GM23338 (cell line): ENCODE results near the gene SNX30. TPM values are rescaled to one million over a fixed set of nuclear protein-coding genes. Genes with fewer than 3 reads are reported as not detected.
A peak's percentile ranks its signal among the peaks of the same experiment; 100 is the strongest.

ENCODE experiments used
- ATAC-seq: fragments of 200-7000 bp; cut with Tn5 transposase; 3 replicates; pipeline ENCODE4 v1.9.1; 2020
- DNase-seq: peaks from one replicate; pipeline ENCODE4 v3.0.0-alpha.2; 2015; ENCODE audit warnings: low spot score
- H2AFZ ChIP-seq: fragments of 200-600 bp; sonication (generic); 2 replicates; pipeline ENCODE4 v1.8.0; 2016; ENCODE audit warnings: antibody characterized with exemption, mild to moderate bottlenecking, moderate library complexity
- H3F3A ChIP-seq: fragments of 200-600 bp; sonication (generic); replicated peaks from 2 replicates; pipeline ENCODE4 v1.8.0; 2017; ENCODE audit warnings: antibody characterized with exemption, mixed run types, low read depth
- H3K27ac ChIP-seq: fragments of 200-600 bp; sonication (generic); 2 replicates; pipeline ENCODE4 v1.6.1; 2016; ENCODE audit warnings: low read depth
- H3K27me3 ChIP-seq: fragments of 200-600 bp; sonication (generic); 2 replicates; pipeline ENCODE4 v1.8.0; 2016; ENCODE audit warnings: mild to moderate bottlenecking, mixed run types, moderate library complexity; ENCODE audit not compliant: insufficient read depth
- H3K36me3 ChIP-seq: fragments of 200-600 bp; sonication (generic); 2 replicates; pipeline ENCODE4 v1.8.0; 2016; ENCODE audit warnings: mild to moderate bottlenecking; ENCODE audit not compliant: insufficient read depth
- H3K4me1 ChIP-seq: fragments of 200-600 bp; sonication (generic); 2 replicates; pipeline ENCODE4 v1.8.0; 2016; ENCODE audit warnings: mild to moderate bottlenecking, moderate library complexity; ENCODE audit not compliant: insufficient read depth
- H3K4me2 ChIP-seq: fragments of 200-600 bp; sonication (generic); 2 replicates; pipeline ENCODE4 v1.7.1; 2017; ENCODE audit warnings: mixed run types
- H3K4me3 ChIP-seq: fragments of 200-600 bp; sonication (generic); 2 replicates; pipeline ENCODE4 v1.6.1; 2016; ENCODE audit warnings: mixed run types
- H3K79me2 ChIP-seq: fragments of 200-600 bp; sonication (generic); replicated peaks from 2 replicates; pipeline ENCODE4 v1.8.0; 2017; ENCODE audit warnings: mild to moderate bottlenecking; ENCODE audit not compliant: insufficient read depth
- H3K9me2 ChIP-seq: fragments of 200-600 bp; sonication (generic); 2 replicates; pipeline ENCODE4 v1.8.0; 2017; ENCODE audit not compliant: insufficient read depth
- H4K20me1 ChIP-seq: fragments of 200-600 bp; sonication (generic); replicated peaks from 2 replicates; pipeline ENCODE4 v1.8.0; 2017; ENCODE audit warnings: mild to moderate bottlenecking; ENCODE audit not compliant: insufficient read depth
- H3K27ac Mint-ChIP-seq: 2 replicates; pipeline ENCODE4 v1.8.0; 2020; ENCODE audit warnings: inconsistent platforms, mild to moderate bottlenecking, moderate library complexity, mixed read lengths
- H3K27me3 Mint-ChIP-seq: 3 replicates; pipeline ENCODE4 v1.8.0; 2022; ENCODE audit warnings: low read depth, mild to moderate bottlenecking, moderate library complexity, mixed read lengths, inconsistent platforms; ENCODE audit not compliant: insufficient read depth, poor library complexity
- H3K36me3 Mint-ChIP-seq: 3 replicates; pipeline ENCODE4 v1.8.0; 2021; ENCODE audit warnings: low read depth, mild to moderate bottlenecking, inconsistent platforms, moderate library complexity, mixed read lengths
- H3K4me1 Mint-ChIP-seq: 3 replicates; pipeline ENCODE4 v1.8.0; 2020; ENCODE audit warnings: mild to moderate bottlenecking, inconsistent platforms, mixed read lengths
- H3K4me3 Mint-ChIP-seq: 3 replicates; pipeline ENCODE4 v1.8.0; 2021; ENCODE audit warnings: moderate library complexity, mild to moderate bottlenecking, inconsistent platforms, mixed read lengths
- H3K9me3 Mint-ChIP-seq: 3 replicates; pipeline ENCODE4 v1.8.0; 2020; ENCODE audit warnings: moderate library complexity, mild to moderate bottlenecking, inconsistent platforms, mixed read lengths
- CREB1 ChIP-seq: fragments of 250-450 bp; sonication (Bioruptor Pico); IDR thresholded peaks from 2 replicates; pipeline ENCODE4 v1.5.0; 2020; ENCODE audit warnings: low read depth, mild to moderate bottlenecking, moderate library complexity
- CTCF ChIP-seq, 2 experiments: fragments of 200-600 bp in 1 of 2; sonication (generic) in 1 of 2; conservative IDR thresholded peaks; 2 replicates each; pipeline versions ENCODE4 v1.5.1 to v1.6.1; 2016 to 2017; ENCODE audit warnings: antibody characterized with exemption in 2 of 2, low read depth in 2 of 2, mild to moderate bottlenecking in 2 of 2, moderate library complexity in 1 of 2
- EZH2 ChIP-seq: fragments of 200-600 bp; sonication (generic); IDR thresholded peaks from one replicate; pipeline ENCODE4 v1.8.0; 2017; ENCODE audit warnings: antibody characterized with exemption, mild to moderate bottlenecking, low read depth; ENCODE audit not compliant: unreplicated experiment
- ZNF331 ChIP-seq: fragments of 250-450 bp; sonication (Bioruptor Pico); IDR thresholded peaks from 2 replicates; pipeline ENCODE4 v1.5.0; 2020; ENCODE audit warnings: low read depth, mild to moderate bottlenecking, moderate library complexity
- ZNF462 ChIP-seq: fragments of 250-450 bp; sonication (Bioruptor Pico); IDR thresholded peaks from 2 replicates; pipeline ENCODE4 v1.5.0; 2020; ENCODE audit warnings: mild to moderate bottlenecking, moderate library complexity
- polyA plus RNA-seq: library from polyadenylated mRNA; unstranded; fragments of >200 nt; fragmentation: Nextera tagmentation; extraction: Ambion mirVana; gene quantifications from 2 replicates; pipeline ENCODE4 v1.2.1, GENCODE V29; 2016
- total RNA-seq: library from RNA; depleted of rRNA; stranded (reverse); fragments of >200 nt; shearing (Covaris generic); gene quantifications from 2 replicates; pipeline ENCODE4 v1.2.3, GENCODE V29; 2014

Gene SNX30
- total and polyA plus RNA-seq, 2 experiments from 2014 or later: 2.1 to 17.8 TPM

DNA sequence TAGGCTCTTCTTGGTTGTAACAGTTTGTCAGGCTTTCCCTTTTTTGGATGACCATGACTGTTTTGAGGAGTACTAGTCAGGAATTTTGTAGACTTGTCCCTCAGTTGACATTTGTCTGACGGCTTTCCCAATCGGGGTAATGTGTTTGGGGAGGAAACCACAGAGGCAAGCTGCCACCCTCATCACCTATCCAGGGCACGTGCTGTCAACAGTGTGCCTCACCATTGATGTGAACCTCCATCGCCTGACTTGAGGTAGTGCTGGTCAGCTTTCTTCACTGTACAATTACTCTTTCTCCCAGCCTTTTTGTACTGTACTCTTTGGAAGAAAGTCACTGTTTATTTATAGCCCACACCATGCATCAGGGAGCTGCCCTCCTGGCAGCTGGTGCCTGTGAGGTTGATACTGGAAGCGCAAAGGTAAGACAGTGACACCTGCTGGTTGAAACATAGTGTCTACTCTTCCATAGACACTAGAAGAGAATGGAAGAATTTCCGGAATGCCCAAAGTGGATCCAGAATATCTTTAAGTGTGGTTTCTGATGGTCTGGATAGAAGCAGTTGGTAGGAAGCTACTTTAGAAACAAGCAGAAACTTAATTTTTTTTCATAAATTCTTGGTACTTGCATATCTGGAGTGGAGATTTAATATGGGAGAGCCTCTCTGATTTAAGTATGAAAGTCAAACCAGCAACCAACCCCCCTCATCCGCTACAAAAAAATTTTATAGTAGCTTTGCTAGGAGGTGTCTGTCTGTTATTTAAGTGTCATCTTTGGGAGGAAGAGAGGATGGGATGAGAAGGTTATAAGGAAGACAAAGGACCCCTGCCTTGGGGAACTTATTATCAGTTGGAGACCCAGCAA lies 69.3 kb downstream of the SNX30 start:
- DNase-seq (peak; percentile 91), ATAC-seq (peak; percentile 99)
- Histone ChIP-seq H3K36me3 (no peaks in the 10 kb centered on the region), H3K4me3 (no peak overlapping the region), H3K27ac (no peak overlapping the region), H4K20me1 (no peaks in the 10 kb centered on the region), H3K9me2 (no peaks in the 10 kb centered on the region), H3K4me2 (no peak overlapping the region), H3K4me1 (no peaks in the 10 kb centered on the region), H3K79me2 (no peaks in the 10 kb centered on the region), H2AFZ (no peak overlapping the region), H3F3A (no peaks in the 10 kb centered on the region), H3K27me3 (no peaks in the 10 kb centered on the region)
- H3K9me3 Mint-ChIP-seq: no peaks in the 10 kb centered on the region
- peaks cover 9% of the 10 kb centered on the region; the same call in 2 of the 3 replicates for H3K36me3 Mint-ChIP-seq
- H3K27me3 Mint-ChIP-seq: peaks cover 8% of the 10 kb centered on the region
- no peak overlapping the region for H3K4me3 Mint-ChIP-seq
- no peaks in the 10 kb centered on the region for H3K4me1 Mint-ChIP-seq
- TF ChIP-seq CTCF (conservative IDR thresholded peaks at IDR 0.05; ENCODE audit: low read depth in 2 of 2) (peak; percentile 89 to 91), ZNF462 (no peak), ZNF331 (CRISPR knock-in tag) (no peak), CREB1 (CRISPR knock-in tag) (no peak), EZH2 (no peak)
- no peak overlapping the region for H3K27ac Mint-ChIP-seq
